Mammary epithelial cell (primary cell): ENCODE results near the gene FAM78B.

Experiments
- CTCF ChIP-seq, 2 donors: IDR thresholded peaks in 1 of 2; conservative IDR thresholded peaks in 1 of 2; 2 replicates each; pipeline ENCODE4 v1.5.1; 2011 to 2012; ENCODE audit warnings: inconsistent platforms in 2 of 2, low read length in 2 of 2, mild to moderate bottlenecking in 2 of 2, control low read depth in 1 of 2, low read depth in 1 of 2; ENCODE audit not compliant: insufficient read depth in 1 of 2; ENCODE audit errors: extremely low read depth in 1 of 2
- EZH2 ChIP-seq: IDR thresholded peaks from 2 replicates; pipeline ENCODE4 v1.6.1; 2012; ENCODE audit warnings: low read length, inconsistent platforms, borderline replicate concordance

- TF ChIP-seq CTCF (conservative IDR thresholded peaks at IDR 0.05 in 1 of 2, IDR thresholded peaks at IDR 0.05 in 1 of 2; ENCODE audit: extremely low read depth in 1 of 2, insufficient read depth in 1 of 2, low read depth in 1 of 2, low read length in 2 of 2) (no peak), EZH2 (no peak)
Observed at GRCh38 chr1:166122873-166123466, 43.8 kb downstream of the FAM78B start.
